Mammary epithelial cell (primary cell): ENCODE results near the gene CFAP251.

Experiments
- EZH2 ChIP-seq: IDR thresholded peaks from 2 replicates; pipeline ENCODE4 v1.6.1; 2012; ENCODE audit warnings: low read length, inconsistent platforms, borderline replicate concordance
- TF ChIP-seq, protein P1 (sequence below), 2 donors: IDR thresholded peaks in 1 of 2; conservative IDR thresholded peaks in 1 of 2; 2 replicates each; pipeline ENCODE4 v1.5.1; 2011 to 2012; ENCODE audit warnings: inconsistent platforms in 2 of 2, low read length in 2 of 2, mild to moderate bottlenecking in 2 of 2, control low read depth in 1 of 2, low read depth in 1 of 2; ENCODE audit not compliant: insufficient read depth in 1 of 2; ENCODE audit errors: extremely low read depth in 1 of 2

- TF ChIP-seq, protein P1, sequence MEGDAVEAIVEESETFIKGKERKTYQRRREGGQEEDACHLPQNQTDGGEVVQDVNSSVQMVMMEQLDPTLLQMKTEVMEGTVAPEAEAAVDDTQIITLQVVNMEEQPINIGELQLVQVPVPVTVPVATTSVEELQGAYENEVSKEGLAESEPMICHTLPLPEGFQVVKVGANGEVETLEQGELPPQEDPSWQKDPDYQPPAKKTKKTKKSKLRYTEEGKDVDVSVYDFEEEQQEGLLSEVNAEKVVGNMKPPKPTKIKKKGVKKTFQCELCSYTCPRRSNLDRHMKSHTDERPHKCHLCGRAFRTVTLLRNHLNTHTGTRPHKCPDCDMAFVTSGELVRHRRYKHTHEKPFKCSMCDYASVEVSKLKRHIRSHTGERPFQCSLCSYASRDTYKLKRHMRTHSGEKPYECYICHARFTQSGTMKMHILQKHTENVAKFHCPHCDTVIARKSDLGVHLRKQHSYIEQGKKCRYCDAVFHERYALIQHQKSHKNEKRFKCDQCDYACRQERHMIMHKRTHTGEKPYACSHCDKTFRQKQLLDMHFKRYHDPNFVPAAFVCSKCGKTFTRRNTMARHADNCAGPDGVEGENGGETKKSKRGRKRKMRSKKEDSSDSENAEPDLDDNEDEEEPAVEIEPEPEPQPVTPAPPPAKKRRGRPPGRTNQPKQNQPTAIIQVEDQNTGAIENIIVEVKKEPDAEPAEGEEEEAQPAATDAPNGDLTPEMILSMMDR (conservative IDR thresholded peaks at IDR 0.05 in 1 of 2, IDR thresholded peaks at IDR 0.05 in 1 of 2; ENCODE audit: extremely low read depth in 1 of 2, insufficient read depth in 1 of 2, low read depth in 1 of 2, low read length in 2 of 2) = no peak
- no peak for TF ChIP-seq EZH2
Measured at GRCh38 chr12:121976950-121977349, 58.6 kb downstream of the CFAP251 start.
